Type B pancreatic cell (in vitro differentiated cells): ENCODE results near the gene ARL17B. TPM values are rescaled to one million over a fixed set of nuclear protein-coding genes. Genes with fewer than 3 reads are reported as not detected.
"Not testable (repeated sequence)": the region's sequence is repeated elsewhere in the genome, so short reads cannot be mapped to it uniquely, and the experiment has no call there.

Experiments used
- DNase-seq: peaks from one replicate; pipeline ENCODE4 v3.0.0; 2021; ENCODE audit warnings: mixed read lengths; ENCODE audit not compliant: unreplicated experiment; ENCODE audit errors: extremely low spot score
- H3K27ac Mint-ChIP-seq: 2 replicates; pipeline ENCODE4 v1.8.0; 2021; ENCODE audit warnings: mild to moderate bottlenecking, mixed read lengths
- H3K27me3 Mint-ChIP-seq: 2 replicates; pipeline ENCODE4 v1.8.0; 2021; ENCODE audit warnings: mixed read lengths
- H3K36me3 Mint-ChIP-seq: 2 replicates; pipeline ENCODE4 v1.8.0; 2021; ENCODE audit warnings: mixed read lengths
- H3K4me1 Mint-ChIP-seq: one replicate; pipeline ENCODE4 v1.8.0; 2021; ENCODE audit warnings: mixed read lengths; ENCODE audit not compliant: unreplicated experiment
- H3K4me3 Mint-ChIP-seq: 2 replicates; pipeline ENCODE4 v1.8.0; 2021; ENCODE audit warnings: mild to moderate bottlenecking, mixed read lengths
- H3K9me3 Mint-ChIP-seq: 2 replicates; pipeline ENCODE4 v1.8.0; 2021; ENCODE audit warnings: mixed read lengths
- CTCF ChIP-seq: fragments of 200-600 bp; sonication (generic); conservative IDR thresholded peaks from 2 replicates; pipeline ENCODE4 v1.5.0; 2021; ENCODE audit warnings: antibody characterized with exemption, mild to moderate bottlenecking
- total RNA-seq: library from RNA; stranded (reverse); gene quantifications from 2 replicates; pipeline ENCODE4 v1.2.1, GENCODE V29; 2021; ENCODE audit warnings: low replicate concordance

The ARL17B gene
- total RNA-seq, 1 donor from 2014 or later = 16.9 TPM

- not testable (repeated sequence) for H3K4me3 Mint-ChIP-seq, H3K9me3 Mint-ChIP-seq, H3K36me3 Mint-ChIP-seq, DNase-seq, H3K27ac Mint-ChIP-seq, H3K4me1 Mint-ChIP-seq, H3K27me3 Mint-ChIP-seq
These were observed 326 bp downstream of the ARL17B start for GRCh38 chr17:46361145-46361735.

GRCh38 chr17:46353856-46354255 lies 7.7 kb downstream of the ARL17B start:
- H3K9me3 Mint-ChIP-seq, H3K27me3 Mint-ChIP-seq, H3K36me3 Mint-ChIP-seq, DNase-seq, H3K4me1 Mint-ChIP-seq, H3K4me3 Mint-ChIP-seq, H3K27ac Mint-ChIP-seq: not testable (repeated sequence)

- not testable (repeated sequence) for DNase-seq, H3K9me3 Mint-ChIP-seq, H3K4me1 Mint-ChIP-seq, H3K36me3 Mint-ChIP-seq, H3K27me3 Mint-ChIP-seq, H3K27ac Mint-ChIP-seq, H3K4me3 Mint-ChIP-seq
These were observed 12.5 kb downstream of the ARL17B start for GRCh38 chr17:46349060-46349459.

- H3K36me3 Mint-ChIP-seq, H3K27ac Mint-ChIP-seq, H3K4me3 Mint-ChIP-seq, DNase-seq, H3K4me1 Mint-ChIP-seq, H3K27me3 Mint-ChIP-seq, H3K9me3 Mint-ChIP-seq: not testable (repeated sequence)
These were observed 13.2 kb downstream of the ARL17B start for GRCh38 chr17:46348345-46348744.

- H3K27me3 Mint-ChIP-seq, H3K9me3 Mint-ChIP-seq, H3K4me1 Mint-ChIP-seq, H3K36me3 Mint-ChIP-seq, H3K27ac Mint-ChIP-seq, H3K4me3 Mint-ChIP-seq, DNase-seq: not testable (repeated sequence)
These were observed 19.4 kb downstream of the ARL17B start for GRCh38 chr17:46342131-46342530.

- not testable (repeated sequence) for H3K4me1 Mint-ChIP-seq, H3K4me3 Mint-ChIP-seq, H3K36me3 Mint-ChIP-seq, H3K27ac Mint-ChIP-seq, H3K9me3 Mint-ChIP-seq, H3K27me3 Mint-ChIP-seq, DNase-seq
These were observed 20.3 kb downstream of the ARL17B start for GRCh38 chr17:46341220-46341619.

- not testable (repeated sequence) for H3K9me3 Mint-ChIP-seq, DNase-seq, H3K4me1 Mint-ChIP-seq
These were observed 66.7 kb downstream of the ARL17B start, which contains the start of gene LRRC37A for GRCh38 chr17:46294831-46295230. Gene LRRC37A (plus strand): TSS chr17:46295131. CDS start chr17:46295134, 3 bp downstream.

GRCh38 chr17:46291618-46292017 lies 69.9 kb downstream of the ARL17B start:
- H3K27me3 Mint-ChIP-seq, H3K4me3 Mint-ChIP-seq, H3K9me3 Mint-ChIP-seq, H3K27ac Mint-ChIP-seq, H3K4me1 Mint-ChIP-seq, H3K36me3 Mint-ChIP-seq: not testable (repeated sequence)
- DNase-seq = peak; percentile 42

More at GRCh38 chr17:46294831-46295230, 66.7 kb downstream of the ARL17B start, which contains the start of gene LRRC37A:
- not testable (repeated sequence) for H3K36me3 Mint-ChIP-seq, H3K27ac Mint-ChIP-seq, H3K4me3 Mint-ChIP-seq, H3K27me3 Mint-ChIP-seq

GRCh38 chr17:46290906-46291546 lies 70.5 kb downstream of the ARL17B start:
- not testable (repeated sequence) for H3K4me1 Mint-ChIP-seq, H3K9me3 Mint-ChIP-seq, DNase-seq, H3K27me3 Mint-ChIP-seq, H3K36me3 Mint-ChIP-seq, H3K27ac Mint-ChIP-seq, H3K4me3 Mint-ChIP-seq

GRCh38 chr17:46287587-46287986 lies 74.0 kb downstream of the ARL17B start:
- not testable (repeated sequence) for H3K36me3 Mint-ChIP-seq, H3K27me3 Mint-ChIP-seq, H3K4me3 Mint-ChIP-seq, H3K27ac Mint-ChIP-seq, H3K9me3 Mint-ChIP-seq
- H3K4me1 Mint-ChIP-seq = peaks cover 10% of the 10 kb centered on the region
- peak; percentile 51 for DNase-seq

GRCh38 chr17:46286764-46287221 lies 74.8 kb downstream of the ARL17B start:
- H3K4me3 Mint-ChIP-seq, H3K9me3 Mint-ChIP-seq, H3K36me3 Mint-ChIP-seq, H3K27me3 Mint-ChIP-seq: not testable (repeated sequence)
- TF ChIP-seq CTCF = peak; percentile 89
- peak; percentile 68 for DNase-seq
- peak overlapping the region; percentile 57 for H3K27ac Mint-ChIP-seq
- H3K4me1 Mint-ChIP-seq = peaks cover 10% of the 10 kb centered on the region

- H3K27me3 Mint-ChIP-seq, H3K36me3 Mint-ChIP-seq, H3K4me3 Mint-ChIP-seq, DNase-seq, H3K9me3 Mint-ChIP-seq, H3K27ac Mint-ChIP-seq: not testable (repeated sequence)
- H3K4me1 Mint-ChIP-seq = peaks cover 10% of the 10 kb centered on the region
These were observed 76.1 kb downstream of the ARL17B start for GRCh38 chr17:46285500-46285899.

GRCh38 chr17:46284467-46284866 lies 77.1 kb downstream of the ARL17B start:
- not testable (repeated sequence) for H3K27me3 Mint-ChIP-seq, H3K36me3 Mint-ChIP-seq, DNase-seq, H3K4me3 Mint-ChIP-seq, H3K9me3 Mint-ChIP-seq
- Mint-ChIP-seq H3K27ac (peak overlapping the region; percentile 31), H3K4me1 (peaks cover 10% of the 10 kb centered on the region)
